ENCODE data around the gene ZNF319. TPM values are rescaled to one million over a fixed set of nuclear protein-coding genes. Genes with fewer than 3 reads are reported as not detected.

The ZNF319 gene
- total and polyA plus RNA-seq, 8 donors: 3.5 to 7.0 (median 4.6) TPM

GRCh38 chr16:57951204-57951960, 49.1 kb downstream of the ZNF319 start:
- no peak for ATAC-seq
- DNase-seq: no peak
- Histone ChIP-seq H3K27me3 (no peaks in the 10 kb centered on the region), H3K4me3 (no peak overlapping the region), H3K9me3 (no peaks in the 10 kb centered on the region), H3K27ac (no peak overlapping the region), H3K36me3 (no peaks in the 10 kb centered on the region), H3K4me1 (no peaks in the 10 kb centered on the region)
- intact Hi-C loops (cut with DNase I): loop anchor here in 1 of 3 donors (5.0 kb wide), 1 partner anchor 39 kb away; no protein-coding TSS in a partner anchor
- no peak for FAIRE-seq
- TF ChIP-seq CTCF (IDR thresholded peaks at IDR 0.05): no peak
- WGBS, 2 donors: 83 to 84% methylated on average over 7 of the region's 7 CpGs

- TF ChIP-seq CTCF (IDR thresholded peaks at IDR 0.05): no peak
- Histone ChIP-seq H3K4me1 (no peaks in the 10 kb centered on the region), H3K27ac (no peak overlapping the region), H3K4me3 (no peak overlapping the region), H3K36me3 (no peaks in the 10 kb centered on the region), H3K9me3 (no peaks in the 10 kb centered on the region), H3K27me3 (no peaks in the 10 kb centered on the region)
- no peak for FAIRE-seq
- intact Hi-C loops (cut with DNase I): loop anchor here in 1 of 3 donors (5.0 kb wide), 1 partner anchor 38 kb away; no protein-coding TSS in a partner anchor
- no peak for DNase-seq
- ATAC-seq: no peak
- 63 to 67% methylated on average over 6 of the region's 6 CpGs for WGBS, 2 donors
Observed at GRCh38 chr16:57950382-57950781, 50.1 kb downstream of the ZNF319 start.

GRCh38 chr16:57949595-57950238, 50.8 kb downstream of the ZNF319 start:
- no peak for ATAC-seq
- no peak for FAIRE-seq
- no peak for DNase-seq
- no peaks in the 10 kb centered on the region for H3K9me3 ChIP-seq
- H3K27me3 ChIP-seq: no peaks in the 10 kb centered on the region
- H3K4me3 ChIP-seq: no peak overlapping the region
- no peak for TF ChIP-seq CTCF (IDR thresholded peaks at IDR 0.05)
- 72 to 79% methylated on average over 5 of the region's 5 CpGs for WGBS, 2 donors
- no peaks in the 10 kb centered on the region for H3K4me1 ChIP-seq
- no peaks in the 10 kb centered on the region for H3K36me3 ChIP-seq
- intact Hi-C loops (cut with DNase I): loop anchor here in 1 of 3 donors (5.0 kb wide), 1 partner anchor 37 kb away; no protein-coding TSS in a partner anchor
- no peak overlapping the region for H3K27ac ChIP-seq

- DNase-seq (no peak), FAIRE-seq (no peak), ATAC-seq (no peak)
- WGBS, 2 donors: 11 to 12% methylated on average over 2 of the region's 2 CpGs
- intact Hi-C loops (cut with DNase I): no loop called here
- TF ChIP-seq CTCF (IDR thresholded peaks at IDR 0.05): no peak
- Histone ChIP-seq H3K9me3 (no peaks in the 10 kb centered on the region), H3K4me1 (no peaks in the 10 kb centered on the region), H3K27ac (no peak overlapping the region), H3K36me3 (no peaks in the 10 kb centered on the region), H3K27me3 (no peaks in the 10 kb centered on the region), H3K4me3 (no peak overlapping the region)
Observed at GRCh38 chr16:57949013-57949412, 51.5 kb downstream of the ZNF319 start.

- Histone ChIP-seq H3K4me1 (no peaks in the 10 kb centered on the region), H3K4me3 (no peak overlapping the region), H3K9me3 (no peaks in the 10 kb centered on the region), H3K27ac (no peak overlapping the region), H3K36me3 (no peaks in the 10 kb centered on the region), H3K27me3 (no peaks in the 10 kb centered on the region)
- WGBS, 2 donors: 91 to 96% methylated on average over 5 of the region's 5 CpGs
- FAIRE-seq: no peak
- no peak for ATAC-seq
- no peak for DNase-seq
- intact Hi-C loops (cut with DNase I): no loop called here
- no peak for TF ChIP-seq CTCF (IDR thresholded peaks at IDR 0.05)
Observed at GRCh38 chr16:57948027-57948426, 52.4 kb downstream of the ZNF319 start.
